ENCODE results near the gene CLSTN2.
A peak's percentile ranks its signal among the peaks of the same experiment; 100 is the strongest.

The CLSTN2 gene

GRCh38 chr3:139935016-139935865 is at the start of gene CLSTN2:
Gene CLSTN2, plus strand, starts transcription at chr3:139935185.
- no peak for TF ChIP-seq JUND (IDR thresholded peaks at IDR 0.05; ENCODE audit: low read depth)
- DNase-seq (ENCODE audit: low read depth in 1 of 2, low spot score in 1 of 2) = peak; percentile 84 to 86
- in situ Hi-C loops (cut with HindIII; ENCODE audit: low pct_unique_long_range_greater_than_20kb, low sequenced_read_pairs) = no loop called here

GRCh38 chr3:139887431-139887830 is 47.6 kb upstream of the CLSTN2 start:
- DNase-seq (ENCODE audit: low read depth in 1 of 2, low spot score in 1 of 2) = no peak
- in situ Hi-C loops (cut with HindIII; ENCODE audit: low pct_unique_long_range_greater_than_20kb, low sequenced_read_pairs) = no loop called here
- no peak for TF ChIP-seq JUND (IDR thresholded peaks at IDR 0.05; ENCODE audit: low read depth)

GRCh38 chr3:139888561-139889140 is 46.3 kb upstream of the CLSTN2 start:
- TF ChIP-seq JUND (IDR thresholded peaks at IDR 0.05; ENCODE audit: low read depth) = no peak
- no peak for DNase-seq (ENCODE audit: low read depth in 1 of 2, low spot score in 1 of 2)
- in situ Hi-C loops (cut with HindIII; ENCODE audit: low pct_unique_long_range_greater_than_20kb, low sequenced_read_pairs) = no loop called here

GRCh38 chr3:139893267-139893962 is 41.6 kb upstream of the CLSTN2 start:
- no peak for DNase-seq (ENCODE audit: low read depth in 1 of 2, low spot score in 1 of 2)
- no peak for TF ChIP-seq JUND (IDR thresholded peaks at IDR 0.05; ENCODE audit: low read depth)
- in situ Hi-C loops (cut with HindIII; ENCODE audit: low pct_unique_long_range_greater_than_20kb, low sequenced_read_pairs) = no loop called here

GRCh38 chr3:139893963-139894642 is 40.9 kb upstream of the CLSTN2 start:
- no peak for DNase-seq (ENCODE audit: low read depth in 1 of 2, low spot score in 1 of 2)
- no peak for TF ChIP-seq JUND (IDR thresholded peaks at IDR 0.05; ENCODE audit: low read depth)
- in situ Hi-C loops (cut with HindIII; ENCODE audit: low pct_unique_long_range_greater_than_20kb, low sequenced_read_pairs) = no loop called here

GRCh38 chr3:139894643-139894989 is 40.4 kb upstream of the CLSTN2 start:
- TF ChIP-seq JUND (IDR thresholded peaks at IDR 0.05; ENCODE audit: low read depth) = no peak
- in situ Hi-C loops (cut with HindIII; ENCODE audit: low pct_unique_long_range_greater_than_20kb, low sequenced_read_pairs) = no loop called here

GRCh38 chr3:139897759-139898158 is 37.2 kb upstream of the CLSTN2 start:
- in situ Hi-C loops (cut with HindIII; ENCODE audit: low pct_unique_long_range_greater_than_20kb, low sequenced_read_pairs) = no loop called here
- TF ChIP-seq JUND (IDR thresholded peaks at IDR 0.05; ENCODE audit: low read depth) = no peak
- no peak for DNase-seq (ENCODE audit: low read depth in 1 of 2, low spot score in 1 of 2)

More at GRCh38 chr3:139894643-139894989, 40.4 kb upstream of the CLSTN2 start:
- DNase-seq (ENCODE audit: low read depth in 1 of 2, low spot score in 1 of 2) = no peak

- in situ Hi-C loops (cut with HindIII; ENCODE audit: low pct_unique_long_range_greater_than_20kb, low sequenced_read_pairs) = no loop called here
- no peak for DNase-seq (ENCODE audit: low read depth in 1 of 2, low spot score in 1 of 2)
- no peak for TF ChIP-seq JUND (IDR thresholded peaks at IDR 0.05; ENCODE audit: low read depth)
These were observed 28.6 kb upstream of the CLSTN2 start for GRCh38 chr3:139906418-139906817.

- TF ChIP-seq JUND (IDR thresholded peaks at IDR 0.05; ENCODE audit: low read depth) = no peak
- DNase-seq (ENCODE audit: low read depth in 1 of 2, low spot score in 1 of 2) = no peak
- in situ Hi-C loops (cut with HindIII; ENCODE audit: low pct_unique_long_range_greater_than_20kb, low sequenced_read_pairs) = no loop called here
These were observed 25.2 kb upstream of the CLSTN2 start for GRCh38 chr3:139909811-139910210.

- in situ Hi-C loops (cut with HindIII; ENCODE audit: low pct_unique_long_range_greater_than_20kb, low sequenced_read_pairs) = no loop called here
- peak; percentile 89 for TF ChIP-seq JUND (IDR thresholded peaks at IDR 0.05; ENCODE audit: low read depth)
- peak; percentile 57 to 96 for DNase-seq (ENCODE audit: low read depth in 1 of 2, low spot score in 1 of 2)
These were observed 18.7 kb upstream of the CLSTN2 start for GRCh38 chr3:139916271-139916670.

GRCh38 chr3:139917226-139917785 is 17.7 kb upstream of the CLSTN2 start:
- in situ Hi-C loops (cut with HindIII; ENCODE audit: low pct_unique_long_range_greater_than_20kb, low sequenced_read_pairs) = no loop called here
- TF ChIP-seq JUND (IDR thresholded peaks at IDR 0.05; ENCODE audit: low read depth) = no peak
- DNase-seq (ENCODE audit: low read depth in 1 of 2, low spot score in 1 of 2) = no peak

All from T47D (cell line).